ENCODE data around the gene TRMT61A.

Gene TRMT61A

DNA sequence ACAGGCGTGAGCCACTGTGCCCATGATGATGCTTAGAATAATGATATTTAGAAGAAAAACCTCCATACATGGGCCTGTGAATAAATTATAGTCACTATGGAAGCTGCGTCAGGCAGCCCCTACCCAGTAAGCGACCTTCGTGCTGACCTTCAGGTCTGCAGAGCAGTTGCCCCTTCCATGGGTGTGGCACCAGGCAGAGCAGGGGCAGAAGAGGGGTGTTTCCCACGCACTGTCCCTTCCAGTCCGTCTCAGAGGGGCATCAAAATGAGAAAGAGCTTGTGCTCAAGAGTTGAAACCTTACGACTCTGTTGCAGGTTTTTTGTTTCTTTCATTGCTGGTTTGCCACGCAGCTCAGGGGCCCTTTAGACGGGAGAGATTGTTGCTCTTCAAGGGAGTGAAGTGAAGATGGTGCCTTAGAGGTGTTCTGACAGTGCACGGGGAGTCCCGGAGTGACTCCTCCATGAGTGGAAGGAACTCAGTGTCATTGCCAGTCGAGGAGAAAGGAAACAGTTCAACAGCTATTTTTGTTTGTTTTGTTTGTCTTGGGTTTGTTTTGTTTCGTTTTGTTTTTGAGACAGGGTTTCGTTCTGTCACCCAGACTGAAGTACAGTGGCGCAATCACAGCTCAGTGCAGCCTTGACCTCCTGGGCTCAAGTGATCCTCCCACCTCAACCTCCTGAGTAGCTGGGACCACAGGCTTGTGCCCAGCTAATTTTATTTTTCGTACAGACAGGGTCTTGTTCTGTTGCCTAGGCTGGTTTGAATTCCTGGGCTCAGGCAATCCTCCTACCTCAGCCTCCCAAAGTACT lies 20.3 kb upstream of the TRMT61A start:
- TF ChIP-seq, protein P1, sequence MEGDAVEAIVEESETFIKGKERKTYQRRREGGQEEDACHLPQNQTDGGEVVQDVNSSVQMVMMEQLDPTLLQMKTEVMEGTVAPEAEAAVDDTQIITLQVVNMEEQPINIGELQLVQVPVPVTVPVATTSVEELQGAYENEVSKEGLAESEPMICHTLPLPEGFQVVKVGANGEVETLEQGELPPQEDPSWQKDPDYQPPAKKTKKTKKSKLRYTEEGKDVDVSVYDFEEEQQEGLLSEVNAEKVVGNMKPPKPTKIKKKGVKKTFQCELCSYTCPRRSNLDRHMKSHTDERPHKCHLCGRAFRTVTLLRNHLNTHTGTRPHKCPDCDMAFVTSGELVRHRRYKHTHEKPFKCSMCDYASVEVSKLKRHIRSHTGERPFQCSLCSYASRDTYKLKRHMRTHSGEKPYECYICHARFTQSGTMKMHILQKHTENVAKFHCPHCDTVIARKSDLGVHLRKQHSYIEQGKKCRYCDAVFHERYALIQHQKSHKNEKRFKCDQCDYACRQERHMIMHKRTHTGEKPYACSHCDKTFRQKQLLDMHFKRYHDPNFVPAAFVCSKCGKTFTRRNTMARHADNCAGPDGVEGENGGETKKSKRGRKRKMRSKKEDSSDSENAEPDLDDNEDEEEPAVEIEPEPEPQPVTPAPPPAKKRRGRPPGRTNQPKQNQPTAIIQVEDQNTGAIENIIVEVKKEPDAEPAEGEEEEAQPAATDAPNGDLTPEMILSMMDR (IDR thresholded peaks at IDR 0.05; ENCODE audit: extremely low read depth, missing control alignments) = no peak
- DNase-seq (ENCODE audit: low spot score) = peak; percentile 3

DNA sequence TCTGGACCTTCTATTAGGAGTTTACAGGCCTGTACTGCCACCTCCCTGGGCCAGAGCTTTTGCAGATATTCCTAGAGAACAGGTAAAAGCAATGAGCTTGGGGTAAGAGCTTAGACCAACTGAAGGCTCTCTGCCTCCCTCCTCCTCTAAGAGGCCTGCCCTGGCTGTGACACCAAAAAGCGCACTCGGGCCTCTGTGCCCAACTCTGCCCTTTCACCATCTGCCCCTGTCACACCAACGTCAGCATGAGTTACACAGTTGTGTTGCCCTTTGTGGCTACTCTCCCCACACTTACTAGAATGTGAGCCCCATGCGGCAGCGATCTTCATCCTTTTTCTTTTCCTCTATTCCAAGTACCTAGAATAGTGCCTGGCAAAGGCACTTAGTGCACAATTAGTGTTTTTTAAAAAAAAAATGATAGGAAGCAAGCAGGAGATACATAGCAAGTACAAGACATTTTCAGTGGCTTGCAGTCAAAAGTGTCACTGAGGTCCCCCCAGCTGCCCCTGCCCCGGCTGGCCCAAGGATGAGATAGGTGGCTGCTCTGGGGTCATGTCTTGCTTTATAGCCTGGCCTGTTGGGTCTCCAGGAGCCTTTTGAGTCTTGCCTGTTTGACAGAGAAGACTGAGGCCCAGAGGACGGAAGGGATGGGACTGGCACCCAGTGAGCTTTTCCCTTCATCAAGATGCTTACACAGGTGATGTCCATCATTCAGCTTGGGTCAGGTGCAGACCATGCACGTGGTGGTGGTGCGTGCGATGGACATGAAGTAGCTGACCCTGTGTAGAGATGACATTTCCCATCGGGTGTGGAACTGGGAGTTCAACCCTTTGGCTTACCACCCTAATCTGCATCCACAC lies 18.9 kb upstream of the TRMT61A start:
- peak; percentile 3 for DNase-seq (ENCODE audit: low spot score)
- TF ChIP-seq, protein P1 (IDR thresholded peaks at IDR 0.05; ENCODE audit: extremely low read depth, missing control alignments) = no peak

DNA sequence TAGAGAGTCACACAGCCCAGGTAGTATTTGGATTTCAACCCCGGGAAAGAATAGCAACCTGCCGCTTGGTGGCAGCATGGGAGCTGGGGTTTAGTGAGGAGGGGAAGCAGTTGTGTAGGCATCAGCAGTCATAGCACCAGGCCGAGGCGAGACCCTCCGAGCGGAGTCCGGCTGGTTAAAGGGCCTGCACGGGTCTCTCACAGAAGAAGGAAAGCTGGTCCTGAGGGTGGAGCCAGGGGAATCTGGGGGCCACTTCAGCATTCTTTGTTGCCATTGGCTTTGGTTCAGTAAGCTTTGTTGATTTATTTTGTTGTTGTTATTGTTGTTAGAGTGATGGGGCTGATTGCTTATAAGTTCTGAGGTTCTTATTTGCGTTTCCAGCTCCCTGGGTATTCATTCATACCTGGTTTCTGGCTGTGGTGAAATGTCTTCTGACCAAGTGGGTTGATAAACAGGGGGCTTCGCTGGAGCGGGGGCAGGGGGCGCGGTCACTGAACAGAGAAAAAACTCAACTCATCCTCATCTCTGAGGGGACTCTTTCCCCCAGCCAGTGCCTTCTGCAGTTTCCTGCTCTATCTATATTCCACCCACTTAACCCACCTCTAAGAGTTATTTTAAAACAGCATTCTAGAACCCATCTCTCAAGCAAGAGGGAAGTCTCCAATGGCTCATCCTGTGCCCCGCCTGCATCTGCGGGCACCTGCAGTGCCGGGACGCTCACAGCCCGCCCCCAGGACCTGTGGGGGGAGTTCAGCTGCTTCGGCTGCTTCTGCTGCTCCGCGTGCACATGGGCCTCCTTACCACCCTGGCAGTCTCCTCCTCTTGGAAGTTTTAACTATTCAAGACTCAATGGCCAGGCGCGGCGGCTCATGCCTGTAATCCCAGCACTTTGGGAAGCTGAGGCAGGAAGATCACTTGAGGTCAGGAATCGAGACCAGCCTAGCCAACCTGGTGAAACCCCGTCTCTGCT lies 18.0 kb upstream of the TRMT61A start:
- TF ChIP-seq, protein P1 (IDR thresholded peaks at IDR 0.05; ENCODE audit: extremely low read depth, missing control alignments) = no peak

DNA sequence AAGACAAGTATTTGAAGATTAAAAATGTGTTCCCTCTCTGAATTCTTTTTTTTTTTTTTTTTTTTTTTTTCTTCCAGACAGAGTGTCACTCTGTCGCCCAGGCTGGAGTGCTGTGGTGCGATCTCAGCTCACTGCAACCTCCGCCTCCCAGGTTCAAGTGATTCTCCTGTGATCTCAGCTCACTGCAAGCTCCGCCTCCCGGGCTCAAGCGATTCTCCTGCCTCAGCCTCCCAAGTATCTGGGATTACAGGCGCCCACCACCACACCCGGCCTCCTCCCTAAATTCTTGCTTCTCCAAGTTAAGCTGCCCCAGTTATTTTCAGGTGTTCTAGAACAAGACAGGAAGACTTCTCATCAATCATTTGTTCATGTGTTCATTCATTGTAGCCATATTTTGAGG lies 16.8 kb upstream of the TRMT61A start:
- peak; percentile 4 for DNase-seq (ENCODE audit: low spot score)

More for the DNA sequence above, 18.0 kb upstream of the TRMT61A start:
- peak; percentile 3 for DNase-seq (ENCODE audit: low spot score)

DNA sequence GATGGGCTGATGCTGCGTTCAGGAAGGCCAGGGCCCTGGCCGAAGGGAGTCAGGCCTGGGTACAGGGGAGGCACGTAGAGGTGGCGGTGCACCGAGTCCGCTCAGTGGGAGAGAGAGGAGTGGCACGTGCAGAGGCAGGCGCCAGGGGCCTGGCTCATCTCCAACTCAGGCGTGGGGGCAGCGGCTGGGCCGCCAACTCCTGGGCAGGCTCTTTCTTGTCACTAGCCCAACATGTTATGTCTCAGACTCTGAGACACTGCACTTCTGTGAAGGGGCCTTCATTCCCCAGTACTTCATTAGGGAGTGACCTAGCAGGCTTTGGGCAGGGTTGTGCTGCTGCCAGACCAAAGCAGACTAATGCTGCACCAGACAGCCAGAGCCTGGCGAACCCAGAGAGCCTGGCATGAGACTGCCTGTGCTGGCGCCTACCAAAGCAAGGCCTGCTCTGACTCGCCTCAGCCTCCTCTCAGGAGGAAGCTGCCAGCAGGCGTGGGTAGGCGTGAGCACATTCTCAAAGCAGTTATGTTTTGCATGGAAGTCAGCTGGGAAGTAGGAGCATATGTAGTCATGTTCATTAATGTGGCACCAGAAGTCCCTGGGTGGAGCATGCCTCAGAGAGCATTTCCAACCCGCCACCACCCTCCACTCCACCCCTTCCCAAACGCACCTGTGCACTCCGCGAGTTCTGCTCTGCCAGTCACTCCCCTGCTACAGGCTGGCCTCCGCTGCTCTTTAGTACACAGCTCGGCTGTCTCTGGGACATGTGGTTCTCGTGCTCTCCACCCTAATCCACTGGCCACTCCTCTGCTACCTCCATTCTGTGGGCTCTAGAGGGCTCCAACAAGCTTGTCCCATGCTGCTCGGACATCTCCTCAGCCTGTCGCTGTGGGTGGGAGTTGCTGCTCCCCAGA lies 16.0 kb upstream of the TRMT61A start:
- TF ChIP-seq, protein P1 (IDR thresholded peaks at IDR 0.05; ENCODE audit: extremely low read depth, missing control alignments) = no peak
- peak; percentile 6 for DNase-seq (ENCODE audit: low spot score)

DNA sequence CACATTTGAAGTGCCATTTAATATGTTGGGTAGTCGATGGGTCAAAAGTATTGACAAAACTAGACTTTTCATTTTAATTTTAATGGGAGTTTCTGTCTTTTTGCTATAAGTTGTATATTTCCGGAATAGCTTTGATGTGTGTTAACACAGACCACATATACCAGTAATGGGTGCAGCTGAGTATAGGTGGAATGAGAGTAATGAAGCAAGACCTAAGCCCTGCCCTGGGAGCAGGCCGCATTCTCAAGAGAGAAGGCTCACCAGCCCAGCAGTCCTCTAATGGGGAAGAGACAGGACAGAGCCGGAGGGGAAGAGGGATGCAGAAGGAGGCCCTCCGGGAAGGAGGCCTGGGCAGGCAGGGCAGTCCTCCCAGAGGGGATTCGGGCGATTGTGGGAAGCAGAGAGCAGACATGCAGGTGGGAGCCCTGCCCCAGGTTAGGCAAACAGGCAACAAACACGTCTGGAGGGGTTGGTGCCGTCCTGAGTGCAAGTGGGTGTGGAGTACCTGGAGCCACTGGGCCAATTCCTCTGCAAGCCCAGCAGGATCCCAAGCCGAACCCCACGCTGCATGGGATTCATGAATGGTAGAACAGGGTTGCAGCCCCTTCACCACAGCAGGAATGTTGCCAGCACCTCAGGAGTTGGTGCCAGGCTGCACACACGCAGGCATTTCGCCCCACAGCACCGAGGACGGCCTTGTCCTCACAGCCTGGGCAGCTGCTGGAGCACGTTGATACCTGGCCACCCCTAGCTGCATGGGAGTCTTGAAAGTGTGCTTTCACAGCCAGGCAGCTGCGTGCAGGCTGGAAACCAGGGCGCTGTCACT lies 14.2 kb upstream of the TRMT61A start:
- DNase-seq (ENCODE audit: low spot score) = peak; percentile 10

More for the DNA sequence above, 14.2 kb upstream of the TRMT61A start:
- TF ChIP-seq, protein P1 (IDR thresholded peaks at IDR 0.05; ENCODE audit: extremely low read depth, missing control alignments) = no peak
